Mucosa of rectum (tissue), 2 donors: ENCODE results near the gene CPPED1.
"Not testable (repeated sequence)": the region's sequence is repeated elsewhere in the genome, so short reads cannot be mapped to it uniquely, and the experiment has no call there.

Experiments used
- H3K27ac ChIP-seq, 2 donors: one replicate each; pipeline ENCODE4 v1.7.0; 2013; ENCODE audit warnings: inconsistent platforms in 2 of 2, low read depth in 2 of 2, low read length in 2 of 2
- H3K27me3 ChIP-seq, 2 donors: one replicate each; pipeline ENCODE4 v1.7.0; 2013; ENCODE audit warnings: low read length in 2 of 2; ENCODE audit not compliant: control insufficient read depth in 2 of 2, insufficient read depth in 2 of 2
- H3K36me3 ChIP-seq, 2 donors: one replicate each; pipeline ENCODE4 v1.7.0; 2013; ENCODE audit warnings: low read length in 2 of 2; ENCODE audit not compliant: control insufficient read depth in 2 of 2, insufficient read depth in 2 of 2
- H3K4me1 ChIP-seq, 2 donors: one replicate each; pipeline ENCODE4 v1.7.0; 2013; ENCODE audit warnings: low read length in 2 of 2, mild to moderate bottlenecking in 1 of 2; ENCODE audit not compliant: control insufficient read depth in 2 of 2, insufficient read depth in 2 of 2
- H3K4me3 ChIP-seq, 2 donors: one replicate each; pipeline ENCODE4 v1.7.0; 2013; ENCODE audit warnings: low read length in 2 of 2
- H3K9ac ChIP-seq, 2 donors: one replicate each; pipeline ENCODE4 v1.7.0; 2013; ENCODE audit warnings: low read length in 2 of 2, low read depth in 1 of 2, mild to moderate bottlenecking in 1 of 2
- H3K9me3 ChIP-seq, 2 donors: one replicate each; pipeline ENCODE4 v1.7.0; 2013; ENCODE audit warnings: low read length in 2 of 2; ENCODE audit not compliant: control insufficient read depth in 2 of 2
- donor health status: healthy.
- donor health status: Normal muscosa, but diverticular disease.

Gene CPPED1

GRCh38 chr16:12792528-12792927 is 11.2 kb downstream of the CPPED1 start:
- H3K9ac ChIP-seq, H3K4me3 ChIP-seq, H3K27me3 ChIP-seq, H3K4me1 ChIP-seq, H3K27ac ChIP-seq, H3K36me3 ChIP-seq, H3K9me3 ChIP-seq: not testable (repeated sequence)

- H3K36me3 ChIP-seq, result no peaks in the 10 kb centered on the region
Measured at GRCh38 chr16:12791340-12791739, 12.3 kb downstream of the CPPED1 start.

DNA sequence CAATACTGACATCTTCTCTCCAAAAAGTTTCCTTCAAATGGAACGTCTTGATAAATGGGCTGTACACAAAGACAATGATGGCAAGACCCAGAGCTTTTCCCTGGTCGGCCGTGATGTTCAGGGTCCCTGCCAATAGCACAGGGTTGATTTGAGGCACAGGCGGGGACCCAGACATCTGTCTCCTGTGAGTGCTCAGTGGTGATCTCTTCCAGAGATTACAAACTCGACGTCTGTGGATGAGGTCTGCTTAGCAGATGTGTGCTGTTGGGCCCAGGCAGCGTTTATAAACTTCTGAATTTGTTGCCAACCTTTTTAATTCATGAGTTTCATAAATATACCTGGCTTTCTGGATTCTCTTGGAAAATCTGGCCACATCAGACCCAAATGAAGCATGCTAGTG is 14.9 kb downstream of the CPPED1 start:
- Histone ChIP-seq H3K9ac (no peak overlapping the region), H3K27me3 (no peaks in the 10 kb centered on the region), H3K9me3 (no peaks in the 10 kb centered on the region), H3K27ac (no peak overlapping the region), H3K4me3 (no peak overlapping the region), H3K36me3 (no peaks in the 10 kb centered on the region), H3K4me1 (no peaks in the 10 kb centered on the region)

More at GRCh38 chr16:12791340-12791739, 12.3 kb downstream of the CPPED1 start:
- Histone ChIP-seq H3K27ac (no peak overlapping the region), H3K9ac (no peak overlapping the region), H3K27me3 (no peaks in the 10 kb centered on the region), H3K9me3 (no peaks in the 10 kb centered on the region), H3K4me3 (no peak overlapping the region), H3K4me1 (no peaks in the 10 kb centered on the region)

DNA sequence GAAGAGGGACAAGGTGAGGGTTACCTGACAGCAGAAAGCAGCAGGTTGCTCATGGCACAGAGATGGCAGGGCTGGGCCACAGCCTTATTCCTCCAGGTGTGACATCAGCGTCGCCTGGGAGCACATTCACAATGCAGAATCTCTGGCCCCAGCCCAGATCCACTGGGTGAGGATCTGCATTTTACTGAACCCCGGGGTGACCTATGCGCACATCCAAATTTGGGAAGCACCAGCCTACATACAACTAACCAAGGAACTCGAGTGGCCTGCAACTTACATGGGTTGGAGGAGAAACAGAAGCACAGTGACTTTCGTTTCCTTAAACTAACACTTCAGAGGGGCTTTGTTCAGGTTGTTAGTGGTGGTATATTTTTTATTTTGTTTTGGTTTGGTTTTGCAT is 17.6 kb downstream of the CPPED1 start:
- Histone ChIP-seq H3K27ac (no peak overlapping the region), H3K9ac (no peak overlapping the region), H3K36me3 (peaks cover 0 to 2% of the 10 kb centered on the region in 2 donors), H3K27me3 (no peaks in the 10 kb centered on the region), H3K4me1 (no peaks in the 10 kb centered on the region), H3K9me3 (no peaks in the 10 kb centered on the region), H3K4me3 (no peak overlapping the region)

- no peak overlapping the region for H3K9ac ChIP-seq
- H3K4me3 ChIP-seq, result no peak overlapping the region
- H3K27ac ChIP-seq, result no peak overlapping the region
- no peaks in the 10 kb centered on the region for H3K4me1 ChIP-seq
- peaks cover 3 to 17% of the 10 kb centered on the region in 2 donors for H3K36me3 ChIP-seq
- H3K27me3 ChIP-seq, result no peaks in the 10 kb centered on the region
- H3K9me3 ChIP-seq, result no peaks in the 10 kb centered on the region
Measured at GRCh38 chr16:12784076-12784475, 19.6 kb downstream of the CPPED1 start.

GRCh38 chr16:12781777-12782176 is 21.9 kb downstream of the CPPED1 start:
- H3K4me1 ChIP-seq, result no peaks in the 10 kb centered on the region
- H3K36me3 ChIP-seq, result peaks cover 3 to 19% of the 10 kb centered on the region in 2 donors
- H3K27me3 ChIP-seq, result no peaks in the 10 kb centered on the region
- no peak overlapping the region for H3K27ac ChIP-seq
- H3K9ac ChIP-seq, result no peak overlapping the region
- H3K4me3 ChIP-seq, result no peak overlapping the region
- H3K9me3 ChIP-seq, result no peaks in the 10 kb centered on the region

DNA sequence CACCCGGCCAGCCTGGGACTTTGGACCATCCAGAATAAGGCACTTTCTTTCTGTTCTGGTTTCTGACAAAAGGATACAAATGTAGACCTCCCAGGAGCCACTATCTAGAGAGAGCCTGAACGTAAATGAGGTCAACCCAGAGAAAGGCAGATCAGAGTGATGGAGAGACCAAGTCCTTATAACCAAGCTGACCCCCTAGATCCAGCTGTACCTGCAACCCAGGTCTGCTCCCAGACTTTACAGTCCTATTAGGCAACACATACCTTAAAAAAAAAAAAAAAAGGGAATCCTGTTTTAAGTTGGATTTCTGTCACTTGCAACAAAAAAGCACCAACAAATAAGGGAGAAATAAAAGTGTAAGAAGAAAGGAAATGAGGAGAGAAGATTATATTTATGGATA is 23.2 kb downstream of the CPPED1 start:
- Histone ChIP-seq H3K27me3 (no peaks in the 10 kb centered on the region), H3K27ac (no peak overlapping the region), H3K36me3 (peaks cover 3 to 19% of the 10 kb centered on the region in 2 donors), H3K9me3 (no peaks in the 10 kb centered on the region), H3K4me3 (no peak overlapping the region), H3K4me1 (no peaks in the 10 kb centered on the region), H3K9ac (no peak overlapping the region)

DNA sequence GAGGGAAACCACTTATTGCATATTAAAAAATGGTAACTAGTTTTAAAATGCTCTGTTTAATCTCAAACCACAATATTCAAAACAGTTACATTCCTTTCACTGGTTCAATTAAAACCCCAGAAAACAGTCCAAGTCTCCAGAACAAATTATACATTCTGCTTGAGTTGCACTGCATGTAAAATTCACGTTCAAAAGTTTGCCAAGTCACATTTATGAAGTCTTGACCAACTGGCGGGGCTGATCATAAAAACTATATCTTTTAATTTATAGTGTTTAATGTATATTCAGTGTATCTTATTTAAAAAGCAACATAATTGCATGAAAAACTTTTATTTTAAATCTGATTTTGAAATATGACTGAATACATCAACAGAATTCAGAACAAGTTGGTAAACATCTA is 25.0 kb downstream of the CPPED1 start:
- no peak overlapping the region for H3K27ac ChIP-seq
- H3K9ac ChIP-seq, result no peak overlapping the region
- no peak overlapping the region for H3K4me3 ChIP-seq
- H3K9me3 ChIP-seq, result no peaks in the 10 kb centered on the region
- H3K4me1 ChIP-seq, result no peaks in the 10 kb centered on the region
- no peaks in the 10 kb centered on the region for H3K27me3 ChIP-seq
- H3K36me3 ChIP-seq, result peaks cover 7 to 19% of the 10 kb centered on the region in 2 donors

DNA sequence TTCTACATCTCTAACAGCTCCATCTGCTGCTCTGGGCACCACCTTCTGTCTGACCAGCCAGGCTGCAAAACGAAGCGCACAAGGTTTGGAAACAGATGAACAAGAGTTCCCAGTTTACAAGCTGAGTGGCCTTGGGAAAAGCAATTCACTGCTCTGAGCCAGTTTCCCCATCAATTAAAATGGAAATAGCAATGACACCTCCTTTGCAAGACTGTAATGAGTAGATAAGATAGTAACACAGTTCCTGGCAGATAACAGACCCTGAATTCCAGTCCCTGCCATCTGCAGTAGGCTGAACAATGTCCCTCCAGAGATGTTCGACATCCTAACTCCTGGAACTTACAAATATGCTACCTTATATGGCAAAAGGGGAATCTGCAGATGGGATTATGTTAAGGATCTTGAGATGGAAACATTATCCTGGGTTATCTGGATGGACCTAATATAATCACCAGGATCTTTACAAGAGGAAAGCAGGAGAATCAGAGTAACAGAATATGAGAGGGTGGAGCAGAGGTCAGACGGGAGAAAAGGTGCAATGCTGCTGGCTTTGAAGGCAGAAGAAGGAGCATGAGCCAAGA is 27.9 kb downstream of the CPPED1 start:
- Histone ChIP-seq H3K9ac (no peak overlapping the region), H3K27me3 (no peaks in the 10 kb centered on the region), H3K4me1 (no peaks in the 10 kb centered on the region), H3K4me3 (no peak overlapping the region), H3K36me3 (peaks cover 12 to 14% of the 10 kb centered on the region in 2 donors), H3K9me3 (no peaks in the 10 kb centered on the region), H3K27ac (no peak overlapping the region)

DNA sequence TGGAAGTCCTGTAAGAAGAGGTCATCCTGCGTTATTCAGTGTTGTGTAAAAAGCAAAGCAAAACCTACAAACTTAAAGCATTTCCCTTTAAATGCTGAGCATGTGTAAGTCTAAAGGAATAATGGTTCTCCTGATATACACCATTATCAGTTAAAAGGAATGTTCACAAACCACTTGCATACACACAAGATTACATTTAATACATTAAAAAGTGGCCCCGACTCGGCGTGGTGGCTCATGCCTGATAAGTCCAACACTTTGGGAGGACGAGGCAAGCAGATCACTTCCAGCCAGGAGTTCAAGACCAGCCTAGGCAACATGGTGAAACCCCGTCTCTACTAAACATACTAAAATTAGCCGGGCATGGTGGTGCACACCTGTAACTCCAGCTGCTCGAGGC is 30.5 kb downstream of the CPPED1 start:
- Histone ChIP-seq H3K9me3 (no peaks in the 10 kb centered on the region), H3K27me3 (no peaks in the 10 kb centered on the region), H3K36me3 (peaks cover 4 to 9% of the 10 kb centered on the region in 2 donors), H3K9ac (no peak overlapping the region), H3K4me3 (no peak overlapping the region), H3K27ac (no peak overlapping the region), H3K4me1 (no peaks in the 10 kb centered on the region)

GRCh38 chr16:12771341-12771798 is 32.3 kb downstream of the CPPED1 start:
- Histone ChIP-seq H3K4me1 (no peaks in the 10 kb centered on the region), H3K36me3 (peaks cover 2 to 9% of the 10 kb centered on the region in 2 donors), H3K4me3 (no peak overlapping the region), H3K27me3 (no peaks in the 10 kb centered on the region), H3K27ac (no peak overlapping the region), H3K9ac (no peak overlapping the region), H3K9me3 (no peaks in the 10 kb centered on the region)
